ENCODE data around the gene AGMAT. TPM values are rescaled to one million over a fixed set of nuclear protein-coding genes. Genes with fewer than 3 reads are reported as not detected.

Gene AGMAT
- total and polyA plus RNA-seq, 9 of the 15 experiments (the other 6 are each of a cell fraction or from before 2014, with no cell fraction given) = not detected

DNA sequence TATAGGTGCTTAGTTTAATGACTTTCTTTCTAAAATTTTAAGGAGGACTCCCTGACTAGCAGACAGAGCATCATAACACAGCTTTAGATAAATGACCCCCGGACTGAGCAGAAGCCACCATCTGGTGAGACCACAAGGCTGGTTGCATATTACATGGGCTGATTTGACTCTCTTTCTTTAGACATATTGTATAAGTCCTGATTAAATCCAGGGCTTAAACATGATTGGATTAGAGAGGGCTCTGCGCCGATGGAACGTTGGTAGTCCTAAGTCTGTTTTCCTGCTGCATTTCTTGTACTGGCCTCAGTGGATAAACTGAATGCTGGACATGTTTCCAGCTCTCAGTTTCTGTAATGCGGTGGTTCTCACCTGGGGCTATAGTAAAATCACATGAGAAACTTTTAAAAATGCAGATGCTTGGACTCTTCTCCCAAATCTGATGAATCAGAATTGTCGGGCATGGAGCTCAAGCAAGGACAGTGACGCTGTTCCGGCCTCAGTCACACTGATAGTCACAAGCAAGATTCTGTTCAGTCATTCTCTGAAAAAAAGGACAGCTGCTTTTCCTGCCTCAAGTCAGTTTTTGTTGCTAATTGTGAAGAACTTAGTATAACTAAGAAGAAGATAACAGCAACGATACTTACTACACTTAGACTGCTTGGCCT is 49.0 kb upstream of the AGMAT start (continued):
- TF ChIP-seq, protein P1, sequence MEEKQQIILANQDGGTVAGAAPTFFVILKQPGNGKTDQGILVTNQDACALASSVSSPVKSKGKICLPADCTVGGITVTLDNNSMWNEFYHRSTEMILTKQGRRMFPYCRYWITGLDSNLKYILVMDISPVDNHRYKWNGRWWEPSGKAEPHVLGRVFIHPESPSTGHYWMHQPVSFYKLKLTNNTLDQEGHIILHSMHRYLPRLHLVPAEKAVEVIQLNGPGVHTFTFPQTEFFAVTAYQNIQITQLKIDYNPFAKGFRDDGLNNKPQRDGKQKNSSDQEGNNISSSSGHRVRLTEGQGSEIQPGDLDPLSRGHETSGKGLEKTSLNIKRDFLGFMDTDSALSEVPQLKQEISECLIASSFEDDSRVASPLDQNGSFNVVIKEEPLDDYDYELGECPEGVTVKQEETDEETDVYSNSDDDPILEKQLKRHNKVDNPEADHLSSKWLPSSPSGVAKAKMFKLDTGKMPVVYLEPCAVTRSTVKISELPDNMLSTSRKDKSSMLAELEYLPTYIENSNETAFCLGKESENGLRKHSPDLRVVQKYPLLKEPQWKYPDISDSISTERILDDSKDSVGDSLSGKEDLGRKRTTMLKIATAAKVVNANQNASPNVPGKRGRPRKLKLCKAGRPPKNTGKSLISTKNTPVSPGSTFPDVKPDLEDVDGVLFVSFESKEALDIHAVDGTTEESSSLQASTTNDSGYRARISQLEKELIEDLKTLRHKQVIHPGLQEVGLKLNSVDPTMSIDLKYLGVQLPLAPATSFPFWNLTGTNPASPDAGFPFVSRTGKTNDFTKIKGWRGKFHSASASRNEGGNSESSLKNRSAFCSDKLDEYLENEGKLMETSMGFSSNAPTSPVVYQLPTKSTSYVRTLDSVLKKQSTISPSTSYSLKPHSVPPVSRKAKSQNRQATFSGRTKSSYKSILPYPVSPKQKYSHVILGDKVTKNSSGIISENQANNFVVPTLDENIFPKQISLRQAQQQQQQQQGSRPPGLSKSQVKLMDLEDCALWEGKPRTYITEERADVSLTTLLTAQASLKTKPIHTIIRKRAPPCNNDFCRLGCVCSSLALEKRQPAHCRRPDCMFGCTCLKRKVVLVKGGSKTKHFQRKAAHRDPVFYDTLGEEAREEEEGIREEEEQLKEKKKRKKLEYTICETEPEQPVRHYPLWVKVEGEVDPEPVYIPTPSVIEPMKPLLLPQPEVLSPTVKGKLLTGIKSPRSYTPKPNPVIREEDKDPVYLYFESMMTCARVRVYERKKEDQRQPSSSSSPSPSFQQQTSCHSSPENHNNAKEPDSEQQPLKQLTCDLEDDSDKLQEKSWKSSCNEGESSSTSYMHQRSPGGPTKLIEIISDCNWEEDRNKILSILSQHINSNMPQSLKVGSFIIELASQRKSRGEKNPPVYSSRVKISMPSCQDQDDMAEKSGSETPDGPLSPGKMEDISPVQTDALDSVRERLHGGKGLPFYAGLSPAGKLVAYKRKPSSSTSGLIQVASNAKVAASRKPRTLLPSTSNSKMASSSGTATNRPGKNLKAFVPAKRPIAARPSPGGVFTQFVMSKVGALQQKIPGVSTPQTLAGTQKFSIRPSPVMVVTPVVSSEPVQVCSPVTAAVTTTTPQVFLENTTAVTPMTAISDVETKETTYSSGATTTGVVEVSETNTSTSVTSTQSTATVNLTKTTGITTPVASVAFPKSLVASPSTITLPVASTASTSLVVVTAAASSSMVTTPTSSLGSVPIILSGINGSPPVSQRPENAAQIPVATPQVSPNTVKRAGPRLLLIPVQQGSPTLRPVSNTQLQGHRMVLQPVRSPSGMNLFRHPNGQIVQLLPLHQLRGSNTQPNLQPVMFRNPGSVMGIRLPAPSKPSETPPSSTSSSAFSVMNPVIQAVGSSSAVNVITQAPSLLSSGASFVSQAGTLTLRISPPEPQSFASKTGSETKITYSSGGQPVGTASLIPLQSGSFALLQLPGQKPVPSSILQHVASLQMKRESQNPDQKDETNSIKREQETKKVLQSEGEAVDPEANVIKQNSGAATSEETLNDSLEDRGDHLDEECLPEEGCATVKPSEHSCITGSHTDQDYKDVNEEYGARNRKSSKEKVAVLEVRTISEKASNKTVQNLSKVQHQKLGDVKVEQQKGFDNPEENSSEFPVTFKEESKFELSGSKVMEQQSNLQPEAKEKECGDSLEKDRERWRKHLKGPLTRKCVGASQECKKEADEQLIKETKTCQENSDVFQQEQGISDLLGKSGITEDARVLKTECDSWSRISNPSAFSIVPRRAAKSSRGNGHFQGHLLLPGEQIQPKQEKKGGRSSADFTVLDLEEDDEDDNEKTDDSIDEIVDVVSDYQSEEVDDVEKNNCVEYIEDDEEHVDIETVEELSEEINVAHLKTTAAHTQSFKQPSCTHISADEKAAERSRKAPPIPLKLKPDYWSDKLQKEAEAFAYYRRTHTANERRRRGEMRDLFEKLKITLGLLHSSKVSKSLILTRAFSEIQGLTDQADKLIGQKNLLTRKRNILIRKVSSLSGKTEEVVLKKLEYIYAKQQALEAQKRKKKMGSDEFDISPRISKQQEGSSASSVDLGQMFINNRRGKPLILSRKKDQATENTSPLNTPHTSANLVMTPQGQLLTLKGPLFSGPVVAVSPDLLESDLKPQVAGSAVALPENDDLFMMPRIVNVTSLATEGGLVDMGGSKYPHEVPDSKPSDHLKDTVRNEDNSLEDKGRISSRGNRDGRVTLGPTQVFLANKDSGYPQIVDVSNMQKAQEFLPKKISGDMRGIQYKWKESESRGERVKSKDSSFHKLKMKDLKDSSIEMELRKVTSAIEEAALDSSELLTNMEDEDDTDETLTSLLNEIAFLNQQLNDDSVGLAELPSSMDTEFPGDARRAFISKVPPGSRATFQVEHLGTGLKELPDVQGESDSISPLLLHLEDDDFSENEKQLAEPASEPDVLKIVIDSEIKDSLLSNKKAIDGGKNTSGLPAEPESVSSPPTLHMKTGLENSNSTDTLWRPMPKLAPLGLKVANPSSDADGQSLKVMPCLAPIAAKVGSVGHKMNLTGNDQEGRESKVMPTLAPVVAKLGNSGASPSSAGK (IDR thresholded peaks at IDR 0.05) = no peak
- TF ChIP-seq SMAD2 (IDR thresholded peaks at IDR 0.05; ENCODE audit: low read depth, low read length) (no peak), ASH1L (IDR thresholded peaks at IDR 0.05; ENCODE audit: borderline replicate concordance, low read depth, partially characterized antibody) (no peak), TRIM24 (IDR thresholded peaks at IDR 0.05) (no peak), SOX6 (IDR thresholded peaks at IDR 0.05) (no peak), RBM34 (IDR thresholded peaks at IDR 0.05; ENCODE audit: borderline replicate concordance, insufficient read depth, low read length) (no peak), MTA3 (IDR thresholded peaks at IDR 0.05; ENCODE audit: borderline replicate concordance) (no peak), ZFP1 (CRISPR knock-in tag; IDR thresholded peaks at IDR 0.05) (no peak), GABPB1 (CRISPR knock-in tag; IDR thresholded peaks at IDR 0.05) (no peak), ZNF445 (CRISPR knock-in tag; IDR thresholded peaks at IDR 0.05; ENCODE audit: low read depth) (no peak), KLF16 (IDR thresholded peaks at IDR 0.05) (no peak), SMARCE1 (IDR thresholded peaks at IDR 0.05) (no peak)
- TF ChIP-seq, protein P2, sequence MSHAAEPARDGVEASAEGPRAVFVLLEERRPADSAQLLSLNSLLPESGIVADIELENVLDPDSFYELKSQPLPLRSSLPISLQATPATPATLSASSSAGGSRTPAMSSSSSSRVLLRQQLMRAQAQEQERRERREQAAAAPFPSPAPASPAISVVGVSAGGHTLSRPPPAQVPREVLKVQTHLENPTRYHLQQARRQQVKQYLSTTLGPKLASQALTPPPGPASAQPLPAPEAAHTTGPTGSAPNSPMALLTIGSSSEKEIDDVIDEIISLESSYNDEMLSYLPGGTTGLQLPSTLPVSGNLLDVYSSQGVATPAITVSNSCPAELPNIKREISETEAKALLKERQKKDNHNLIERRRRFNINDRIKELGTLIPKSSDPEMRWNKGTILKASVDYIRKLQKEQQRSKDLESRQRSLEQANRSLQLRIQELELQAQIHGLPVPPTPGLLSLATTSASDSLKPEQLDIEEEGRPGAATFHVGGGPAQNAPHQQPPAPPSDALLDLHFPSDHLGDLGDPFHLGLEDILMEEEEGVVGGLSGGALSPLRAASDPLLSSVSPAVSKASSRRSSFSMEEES (CRISPR knock-in tag; IDR thresholded peaks at IDR 0.05) = no peak

Measured in K562 (cell line).